ENCODE results near the gene MOV10L1. TPM values are rescaled to one million over a fixed set of nuclear protein-coding genes. Genes with fewer than 3 reads are reported as not detected.

The MOV10L1 gene
- total RNA-seq, 2 experiments from 2014 or later, result 0.22 to 1.1 TPM

DNA sequence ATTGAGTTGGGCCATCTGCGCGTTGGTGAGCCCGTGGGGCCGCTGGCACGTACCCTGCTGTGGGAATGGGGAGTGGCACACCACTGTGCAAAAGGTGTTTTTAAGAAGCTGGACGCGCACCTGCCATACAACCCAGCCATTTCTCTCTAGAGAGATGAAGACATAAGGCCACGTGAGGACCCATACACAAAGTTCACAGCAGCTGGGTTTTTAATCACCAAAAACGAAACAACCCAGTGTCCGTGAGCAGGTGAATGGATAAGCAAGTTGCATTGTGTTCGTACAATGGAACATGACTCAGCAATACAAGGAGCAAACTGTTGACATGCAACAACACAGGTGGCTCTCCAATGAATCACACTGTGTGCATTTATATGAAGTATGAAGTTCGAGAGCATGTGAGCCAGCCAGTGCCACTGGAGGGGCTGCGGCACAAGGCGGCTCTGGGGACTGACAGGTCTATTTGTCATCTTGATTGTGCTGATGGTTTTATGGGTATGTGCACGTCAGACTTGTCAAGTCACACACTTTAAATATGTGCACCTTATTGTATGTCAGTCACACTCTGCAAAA is 50.1 kb downstream of the MOV10L1 start:
- intact Hi-C loops (cut with micrococcal nuclease; ENCODE audit: unreplicated experiment), result no loop called here
- CTCF ChIA-PET (ENCODE audit: unreplicated experiment), result no interaction called here
- no peak overlapping the region for H3K27ac ChIP-seq (ENCODE audit: low read depth, low read length, poor library complexity, severe bottlenecking)
- no peaks in the 10 kb centered on the region for H4K20me1 ChIP-seq (ENCODE audit: insufficient read depth, low read length)
- H3K4me3 ChIP-seq (ENCODE audit: low read depth, low read length, poor library complexity, severe bottlenecking), result no peak overlapping the region
- no peaks in the 10 kb centered on the region for H3K9me2 ChIP-seq (ENCODE audit: insufficient read depth, low read length)
- POLR2A ChIA-PET, result interaction anchor here (0.5 to 1.2 kb wide), 5 partner anchors 37 to 319 kb away, joined by 3 to 4 read pairs (median 3); no protein-coding TSS in a partner anchor
- no TSS peak for BruUV-seq (replicated peaks)
- peak overlapping the region; percentile 45 for H3K4me2 ChIP-seq (ENCODE audit: low read length)
- H2AFZ ChIP-seq (ENCODE audit: low read length), result peak overlapping the region; percentile 10; the same call in 1 of the 2 replicates
- DNase-seq (ENCODE audit: low spot score), result peak; percentile 67
- peaks cover 14% of the 10 kb centered on the region for H3K4me1 ChIP-seq (ENCODE audit: insufficient read depth, low read length, poor library complexity, severe bottlenecking)
- H3K9me3 ChIP-seq (ENCODE audit: low read length), result no peaks in the 10 kb centered on the region
- TF ChIP-seq, protein P1, sequence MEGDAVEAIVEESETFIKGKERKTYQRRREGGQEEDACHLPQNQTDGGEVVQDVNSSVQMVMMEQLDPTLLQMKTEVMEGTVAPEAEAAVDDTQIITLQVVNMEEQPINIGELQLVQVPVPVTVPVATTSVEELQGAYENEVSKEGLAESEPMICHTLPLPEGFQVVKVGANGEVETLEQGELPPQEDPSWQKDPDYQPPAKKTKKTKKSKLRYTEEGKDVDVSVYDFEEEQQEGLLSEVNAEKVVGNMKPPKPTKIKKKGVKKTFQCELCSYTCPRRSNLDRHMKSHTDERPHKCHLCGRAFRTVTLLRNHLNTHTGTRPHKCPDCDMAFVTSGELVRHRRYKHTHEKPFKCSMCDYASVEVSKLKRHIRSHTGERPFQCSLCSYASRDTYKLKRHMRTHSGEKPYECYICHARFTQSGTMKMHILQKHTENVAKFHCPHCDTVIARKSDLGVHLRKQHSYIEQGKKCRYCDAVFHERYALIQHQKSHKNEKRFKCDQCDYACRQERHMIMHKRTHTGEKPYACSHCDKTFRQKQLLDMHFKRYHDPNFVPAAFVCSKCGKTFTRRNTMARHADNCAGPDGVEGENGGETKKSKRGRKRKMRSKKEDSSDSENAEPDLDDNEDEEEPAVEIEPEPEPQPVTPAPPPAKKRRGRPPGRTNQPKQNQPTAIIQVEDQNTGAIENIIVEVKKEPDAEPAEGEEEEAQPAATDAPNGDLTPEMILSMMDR (conservative IDR thresholded peaks at IDR 0.05; ENCODE audit: low read length), result no peak
- TF ChIP-seq EZH2phosphoT487 (IDR thresholded peaks at IDR 0.05; ENCODE audit: borderline replicate concordance, low read depth, low read length), result no peak
- no peaks in the 10 kb centered on the region for H3K36me3 ChIP-seq (ENCODE audit: insufficient read depth, low read length)
- no peaks in the 10 kb centered on the region for H3K79me2 ChIP-seq (ENCODE audit: insufficient read depth, low read depth, low read length)

DNA sequence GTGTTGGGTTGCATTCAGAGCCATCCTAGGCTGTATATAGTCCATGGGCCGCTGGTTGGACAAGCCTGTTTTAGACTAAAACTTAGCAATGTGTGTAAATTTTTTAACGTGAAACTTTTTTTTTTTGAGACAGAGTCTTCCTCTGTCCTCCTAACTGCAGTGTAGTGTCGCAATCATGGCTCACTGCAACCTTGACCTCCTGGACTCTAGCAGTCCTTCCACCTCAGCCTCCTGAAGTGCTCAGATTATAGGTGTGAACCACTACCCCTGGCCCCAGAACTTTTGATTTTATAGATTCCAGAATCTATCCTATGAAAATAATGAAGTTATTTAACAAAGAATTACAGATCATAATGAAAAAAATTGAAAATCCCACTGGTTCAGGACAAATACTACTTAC is 50.8 kb downstream of the MOV10L1 start:
- H3K4me3 ChIP-seq (ENCODE audit: low read depth, low read length, poor library complexity, severe bottlenecking), result no peak overlapping the region
- peaks cover 14% of the 10 kb centered on the region for H3K4me1 ChIP-seq (ENCODE audit: insufficient read depth, low read length, poor library complexity, severe bottlenecking)
- CTCF ChIA-PET (ENCODE audit: unreplicated experiment), result no interaction called here
- no peaks in the 10 kb centered on the region for H3K36me3 ChIP-seq (ENCODE audit: insufficient read depth, low read length)
- H3K4me2 ChIP-seq (ENCODE audit: low read length), result peak overlapping the region; percentile 45; the same call in 1 of the 2 replicates
- H3K79me2 ChIP-seq (ENCODE audit: insufficient read depth, low read depth, low read length), result no peaks in the 10 kb centered on the region
- no peak overlapping the region for H2AFZ ChIP-seq (ENCODE audit: low read length)
- H4K20me1 ChIP-seq (ENCODE audit: insufficient read depth, low read length), result no peaks in the 10 kb centered on the region
- no peak for DNase-seq (ENCODE audit: low spot score)
- no peaks in the 10 kb centered on the region for H3K9me3 ChIP-seq (ENCODE audit: low read length)
- POLR2A ChIA-PET, result interaction anchor here (0.7 to 1.2 kb wide), 3 partner anchors 37 to 318 kb away, joined by 3 to 4 read pairs (median 3); no protein-coding TSS in a partner anchor
- H3K27ac ChIP-seq (ENCODE audit: low read depth, low read length, poor library complexity, severe bottlenecking), result no peak overlapping the region
- TF ChIP-seq EZH2phosphoT487 (IDR thresholded peaks at IDR 0.05; ENCODE audit: borderline replicate concordance, low read depth, low read length), result no peak
- no peaks in the 10 kb centered on the region for H3K9me2 ChIP-seq (ENCODE audit: insufficient read depth, low read length)
- intact Hi-C loops (cut with micrococcal nuclease; ENCODE audit: unreplicated experiment), result no loop called here
- no TSS peak for BruUV-seq (replicated peaks)

- CTCF ChIA-PET (ENCODE audit: unreplicated experiment), result no interaction called here
Measured at GRCh38 chr22:50141462-50141861, 51.7 kb downstream of the MOV10L1 start.

More at GRCh38 chr22:50141462-50141861, 51.7 kb downstream of the MOV10L1 start:
- H3K36me3 ChIP-seq (ENCODE audit: insufficient read depth, low read length), result no peaks in the 10 kb centered on the region
- intact Hi-C loops (cut with micrococcal nuclease; ENCODE audit: unreplicated experiment), result no loop called here
- no peak overlapping the region for H2AFZ ChIP-seq (ENCODE audit: low read length)
- no peaks in the 10 kb centered on the region for H3K9me3 ChIP-seq (ENCODE audit: low read length)
- H3K79me2 ChIP-seq (ENCODE audit: insufficient read depth, low read depth, low read length), result no peaks in the 10 kb centered on the region
- H3K4me3 ChIP-seq (ENCODE audit: low read depth, low read length, poor library complexity, severe bottlenecking), result no peak overlapping the region
- no peak overlapping the region for H3K4me2 ChIP-seq (ENCODE audit: low read length)
- no peak for TF ChIP-seq EZH2phosphoT487 (IDR thresholded peaks at IDR 0.05; ENCODE audit: borderline replicate concordance, low read depth, low read length)
- TF ChIP-seq, protein P1 (conservative IDR thresholded peaks at IDR 0.05; ENCODE audit: low read length), result no peak
- BruUV-seq (replicated peaks), result no TSS peak
- H3K9me2 ChIP-seq (ENCODE audit: insufficient read depth, low read length), result no peaks in the 10 kb centered on the region
- POLR2A ChIA-PET, result interaction anchor here (0.6 to 1.3 kb wide), 2 partner anchors 11 to 206 kb away, joined by 4 to 6 read pairs; no protein-coding TSS in a partner anchor
- H3K4me1 ChIP-seq (ENCODE audit: insufficient read depth, low read length, poor library complexity, severe bottlenecking), result peaks cover 14% of the 10 kb centered on the region
- DNase-seq (ENCODE audit: low spot score), result no peak
- H3K27ac ChIP-seq (ENCODE audit: low read depth, low read length, poor library complexity, severe bottlenecking), result no peak overlapping the region
- H4K20me1 ChIP-seq (ENCODE audit: insufficient read depth, low read length), result no peaks in the 10 kb centered on the region
